Omental fat pad (tissue), 4 donors: ENCODE results near the gene PTGER4. TPM values are rescaled to one million over a fixed set of nuclear protein-coding genes. Genes with fewer than 3 reads are reported as not detected.
A peak's percentile ranks its signal among the peaks of the same experiment; 100 is the strongest.

Source experiments
- ATAC-seq: fragments of 150-250 bp; one replicate; pipeline ENCODE4 v1.9.1; 2016; ENCODE audit warnings: mild to moderate bottlenecking, moderate library complexity; ENCODE audit not compliant: low FRiP score
- DNase-seq: peaks from one replicate; pipeline ENCODE4 v3.0.0-alpha.2; 2019; ENCODE audit warnings: low spot score
- CTCF ChIP-seq, 3 donors: fragments of 450-650 bp; IDR thresholded peaks; one replicate each; pipeline ENCODE4 v1.5.1; 2016 to 2017; ENCODE audit warnings: antibody characterized with exemption in 3 of 3, mild to moderate bottlenecking in 3 of 3, moderate library complexity in 2 of 3
- total RNA-seq, 4 donors: library from RNA; depleted of rRNA; stranded (reverse); fragments of >200 nt; gene quantifications; one replicate each; pipeline ENCODE4 v1.1.0, GENCODE V29; 2016

The PTGER4 gene
- total RNA-seq, 4 donors from 2014 or later: 39.5 to 87.7 (median 46.4) TPM

- no peak for TF ChIP-seq CTCF (IDR thresholded peaks at IDR 0.05)
- no peak for DNase-seq
- ATAC-seq: no peak
Measured at GRCh38 chr5:40678026-40678425, 1.7 kb upstream of the PTGER4 start.

GRCh38 chr5:40678460-40679147 lies 1.1 kb upstream of the PTGER4 start:
- DNase-seq (no peak), ATAC-seq (no peak)
- TF ChIP-seq CTCF (IDR thresholded peaks at IDR 0.05): no peak

- ATAC-seq: peak; percentile 82
- TF ChIP-seq CTCF (IDR thresholded peaks at IDR 0.05): no peak
- peak; percentile 68 for DNase-seq
Measured at GRCh38 chr5:40679148-40679912, 385 bp upstream of the PTGER4 start.

- no peak for TF ChIP-seq CTCF (IDR thresholded peaks at IDR 0.05)
- ATAC-seq: no peak
- DNase-seq: no peak
Measured at GRCh38 chr5:40680741-40681362, 1.1 kb downstream of the PTGER4 start.

- DNase-seq: no peak
- no peak for TF ChIP-seq CTCF (IDR thresholded peaks at IDR 0.05)
- no peak for ATAC-seq
Measured at GRCh38 chr5:40681363-40682153, 1.8 kb downstream of the PTGER4 start.

GRCh38 chr5:40682154-40683017 lies 2.7 kb downstream of the PTGER4 start:
- DNase-seq (no peak), ATAC-seq (no peak)
- no peak for TF ChIP-seq CTCF (IDR thresholded peaks at IDR 0.05)
